ENCODE measurements around the gene CPXM1. TPM values are rescaled to one million over a fixed set of nuclear protein-coding genes. Genes with fewer than 3 reads are reported as not detected.

Gene CPXM1
- total and polyA plus RNA-seq, 10 of the 15 experiments (the other 5 are each of a cell fraction or from before 2014, with no cell fraction given): 0.22 to 3.9 (median 0.63) TPM; not detected in 2

GRCh38 chr20:2798095-2798805 is 2.2 kb downstream of the CPXM1 start:
- FAIRE-seq: no peak
- no peak for TF ChIP-seq POU2F2 (IDR thresholded peaks at IDR 0.05; ENCODE audit: borderline replicate concordance, low read depth, low read length)
- TF ChIP-seq TCF3 (IDR thresholded peaks at IDR 0.05; ENCODE audit: borderline replicate concordance, insufficient read depth, low read depth, low read length): no peak
- no peak for TF ChIP-seq SMC3 (IDR thresholded peaks at IDR 0.05; ENCODE audit: borderline replicate concordance, low read length)
- TF ChIP-seq ESRRA (IDR thresholded peaks at IDR 0.05; ENCODE audit: low read length): no peak
- no peak for TF ChIP-seq RBBP5 (conservative IDR thresholded peaks at IDR 0.05)
- no peak for TF ChIP-seq MTA3 (IDR thresholded peaks at IDR 0.05; ENCODE audit: borderline replicate concordance, low read length)
- TF ChIP-seq ZNF207 (IDR thresholded peaks at IDR 0.05; ENCODE audit: borderline replicate concordance): no peak
- TF ChIP-seq NKRF (conservative IDR thresholded peaks at IDR 0.05): no peak
- TF ChIP-seq USF2 (IDR thresholded peaks at IDR 0.05; ENCODE audit: borderline replicate concordance, low read depth, low read length): no peak
- no peak for TF ChIP-seq POLR2A (IDR thresholded peaks at IDR 0.05; ENCODE audit: low read depth, low read length)
- TF ChIP-seq RUNX3 (IDR thresholded peaks at IDR 0.05; ENCODE audit: low read length): no peak
- peaks cover 11 to 18% of the 10 kb centered on the region in 2 experiments for H3K27me3 ChIP-seq (replicated peaks in 1 of 2; ENCODE audit: control insufficient read depth in 2 of 2, insufficient read depth in 2 of 2, low read length in 1 of 2)
- in situ Hi-C loops (cut with MboI) (no loop called here), intact Hi-C loops (cut with micrococcal nuclease; ENCODE audit: unreplicated experiment) (no loop called here)
- H3K9me3 ChIP-seq (replicated peaks; ENCODE audit: control insufficient read depth, insufficient read depth, low read length): no peaks in the 10 kb centered on the region
- ChIA-PET SMC1A (ENCODE audit: uncharacterized antibody, unreplicated experiment) (no interaction called here), RAD21 (ENCODE audit: unreplicated experiment) (no interaction called here), CTCF (no interaction called here), POLR2A (no interaction called here)
- ATAC-seq: no peak
- no peaks in the 10 kb centered on the region for H3K4me1 ChIP-seq (ENCODE audit: control insufficient read depth, insufficient read depth, low read length)
- no TSS peak for BruUV-seq (replicated peaks)
- no peak overlapping the region for H3K9ac ChIP-seq (ENCODE audit: control insufficient read depth, insufficient read depth, low read length)
- no peak overlapping the region for H3K27ac ChIP-seq (ENCODE audit: control insufficient read depth, insufficient read depth)
- H3K79me2 ChIP-seq (ENCODE audit: control insufficient read depth, insufficient read depth, low read length): no peaks in the 10 kb centered on the region
- H2AFZ ChIP-seq (ENCODE audit: control insufficient read depth, low read depth, low read length): no peak overlapping the region
- H3K36me3 ChIP-seq (ENCODE audit: control insufficient read depth in 2 of 2, insufficient read depth in 2 of 2, low read length in 1 of 2): no peaks in the 10 kb centered on the region
- H3K4me3 ChIP-seq: no peak overlapping the region
- no peak overlapping the region for H3K4me2 ChIP-seq (ENCODE audit: control insufficient read depth, insufficient read depth)
- 54% methylated on average over 19 of the region's 19 CpGs for WGBS (ENCODE audit: insufficient coverage, insufficient replicate concordance, low lambda C conversion rate, missing lambda C conversion rate)
- no peaks in the 10 kb centered on the region for H4K20me1 ChIP-seq (ENCODE audit: control insufficient read depth, insufficient read depth)
- no peak for DNase-seq (ENCODE audit: low read depth, low spot score)
